Epithelial cell of proximal tubule (primary cell): ENCODE measurements around the gene FAR1. TPM values are rescaled to one million over a fixed set of nuclear protein-coding genes. Genes with fewer than 3 reads are reported as not detected.

Experiments used
- DNase-seq: peaks from one replicate; pipeline ENCODE4 v3.0.0-alpha.2; 2011; ENCODE audit warnings: low read depth
- H3K4me3 ChIP-seq: 2 replicates; pipeline ENCODE4 v1.5.1; 2011; ENCODE audit warnings: low read depth, mild to moderate bottlenecking, low read length
- total RNA-seq: library from RNA; depleted of rRNA; stranded (reverse); fragments of >200 nt; gene quantifications from 2 replicates; pipeline ENCODE4 v1.2.3, GENCODE V29; 2015
- TF ChIP-seq, protein P1 (sequence below): conservative IDR thresholded peaks from 2 replicates; pipeline ENCODE4 v1.5.1; 2012; ENCODE audit warnings: low read depth, mild to moderate bottlenecking, low read length

Gene FAR1
- total RNA-seq, 1 donor from 2014 or later = 23.2 TPM

DNA sequence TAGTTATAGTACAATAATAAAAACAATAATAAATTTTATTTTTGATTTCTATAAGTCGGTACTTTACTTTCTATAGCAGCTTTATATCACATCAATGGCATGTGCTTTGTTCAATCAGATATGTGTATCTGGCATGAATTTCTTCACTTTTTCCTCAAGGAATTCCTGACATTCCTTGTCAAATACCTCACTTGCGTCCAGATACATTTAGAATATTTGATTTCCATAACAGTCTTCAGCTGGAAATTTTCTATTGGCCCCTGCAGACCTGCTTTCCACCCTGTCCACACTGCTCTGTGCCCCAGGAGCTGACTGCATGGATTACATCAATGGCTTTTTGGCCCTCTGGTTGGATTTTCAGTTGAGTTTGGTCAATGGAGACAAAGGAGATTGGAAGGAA lies 93.2 kb downstream of the FAR1 start:
- TF ChIP-seq, protein P1, sequence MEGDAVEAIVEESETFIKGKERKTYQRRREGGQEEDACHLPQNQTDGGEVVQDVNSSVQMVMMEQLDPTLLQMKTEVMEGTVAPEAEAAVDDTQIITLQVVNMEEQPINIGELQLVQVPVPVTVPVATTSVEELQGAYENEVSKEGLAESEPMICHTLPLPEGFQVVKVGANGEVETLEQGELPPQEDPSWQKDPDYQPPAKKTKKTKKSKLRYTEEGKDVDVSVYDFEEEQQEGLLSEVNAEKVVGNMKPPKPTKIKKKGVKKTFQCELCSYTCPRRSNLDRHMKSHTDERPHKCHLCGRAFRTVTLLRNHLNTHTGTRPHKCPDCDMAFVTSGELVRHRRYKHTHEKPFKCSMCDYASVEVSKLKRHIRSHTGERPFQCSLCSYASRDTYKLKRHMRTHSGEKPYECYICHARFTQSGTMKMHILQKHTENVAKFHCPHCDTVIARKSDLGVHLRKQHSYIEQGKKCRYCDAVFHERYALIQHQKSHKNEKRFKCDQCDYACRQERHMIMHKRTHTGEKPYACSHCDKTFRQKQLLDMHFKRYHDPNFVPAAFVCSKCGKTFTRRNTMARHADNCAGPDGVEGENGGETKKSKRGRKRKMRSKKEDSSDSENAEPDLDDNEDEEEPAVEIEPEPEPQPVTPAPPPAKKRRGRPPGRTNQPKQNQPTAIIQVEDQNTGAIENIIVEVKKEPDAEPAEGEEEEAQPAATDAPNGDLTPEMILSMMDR = no peak
- no peak for DNase-seq
- no peak overlapping the region for H3K4me3 ChIP-seq

DNA sequence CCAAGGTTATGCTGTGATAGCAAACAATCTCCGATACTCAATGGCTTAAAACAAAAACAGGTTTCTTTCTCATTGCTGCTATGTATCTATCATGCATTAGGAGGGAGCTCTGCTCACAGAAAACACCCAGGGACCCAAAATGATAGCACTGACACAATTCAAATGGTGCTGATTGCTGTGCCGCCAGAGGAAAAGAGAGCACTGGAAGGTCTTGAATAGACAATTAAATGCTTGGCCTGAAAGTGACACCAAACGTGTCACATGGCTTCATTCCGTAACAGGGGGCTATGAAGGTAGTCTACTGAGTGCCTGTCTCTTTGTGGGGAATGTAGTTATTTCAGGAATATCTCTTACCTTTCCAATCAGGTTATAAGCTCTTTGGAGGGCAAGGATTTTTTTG lies 94.2 kb downstream of the FAR1 start:
- no peak overlapping the region for H3K4me3 ChIP-seq
- DNase-seq = no peak
- TF ChIP-seq, protein P1 = no peak

DNA sequence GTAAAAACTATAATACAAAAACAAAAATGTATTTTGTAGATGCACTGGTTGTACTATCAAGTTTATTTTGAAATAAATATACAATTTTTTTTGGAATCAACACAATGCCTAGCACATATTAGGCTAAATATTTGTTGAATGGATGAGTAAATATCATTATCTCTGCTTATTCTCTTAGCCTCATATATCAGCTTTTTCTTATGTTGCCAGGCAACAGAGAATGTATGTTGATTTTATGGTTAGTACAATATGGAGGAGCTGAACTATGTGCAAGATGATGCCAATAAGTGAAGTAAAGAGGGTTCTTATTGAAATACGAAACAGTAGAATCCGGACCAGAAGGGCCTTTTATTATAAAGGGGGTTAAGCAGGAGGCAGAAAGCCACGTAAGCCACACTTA lies 94.9 kb downstream of the FAR1 start:
- H3K4me3 ChIP-seq = no peak overlapping the region
- TF ChIP-seq, protein P1 = no peak
- DNase-seq = no peak

DNA sequence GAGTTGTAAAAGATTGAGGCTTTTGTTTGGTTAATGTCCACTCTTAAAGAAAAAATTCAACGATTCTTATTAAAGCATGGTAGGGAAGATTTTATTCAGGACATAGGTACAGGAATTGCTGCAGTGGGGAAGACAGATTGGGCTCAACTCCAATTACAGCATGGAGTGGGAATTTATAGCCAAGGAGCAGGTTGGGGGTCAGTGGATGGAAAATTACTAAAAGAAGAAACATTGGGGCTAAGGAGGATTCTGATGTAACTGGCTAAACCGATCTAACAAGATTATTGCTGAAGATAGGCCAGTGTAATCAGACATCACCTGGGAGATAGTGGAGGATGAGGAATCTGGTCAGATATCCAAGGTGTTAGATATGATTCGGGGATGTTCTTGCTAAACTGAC lies 97.4 kb downstream of the FAR1 start:
- H3K4me3 ChIP-seq = no peak overlapping the region
- TF ChIP-seq, protein P1 = no peak
- no peak for DNase-seq

DNA sequence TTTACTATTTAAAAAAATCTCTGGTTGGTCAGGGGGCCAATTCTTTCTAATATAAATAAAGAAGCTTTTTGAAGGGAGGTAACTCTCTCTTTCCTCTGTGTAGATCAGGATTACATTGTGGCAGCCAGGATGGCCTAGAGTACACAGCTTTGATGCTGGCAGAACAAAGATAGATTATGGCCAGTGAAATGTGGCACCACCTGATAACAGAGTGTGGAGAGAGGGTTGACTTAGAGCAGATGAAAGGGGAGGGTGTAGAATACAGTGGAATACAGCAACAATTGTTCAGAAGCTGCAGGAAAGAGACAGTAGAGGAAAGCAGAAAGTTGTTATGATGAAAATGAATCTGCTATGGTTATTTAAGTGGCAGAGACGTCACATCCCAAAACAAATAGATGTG lies 99.0 kb downstream of the FAR1 start:
- DNase-seq = no peak
- TF ChIP-seq, protein P1 = no peak
- H3K4me3 ChIP-seq = no peak overlapping the region

DNA sequence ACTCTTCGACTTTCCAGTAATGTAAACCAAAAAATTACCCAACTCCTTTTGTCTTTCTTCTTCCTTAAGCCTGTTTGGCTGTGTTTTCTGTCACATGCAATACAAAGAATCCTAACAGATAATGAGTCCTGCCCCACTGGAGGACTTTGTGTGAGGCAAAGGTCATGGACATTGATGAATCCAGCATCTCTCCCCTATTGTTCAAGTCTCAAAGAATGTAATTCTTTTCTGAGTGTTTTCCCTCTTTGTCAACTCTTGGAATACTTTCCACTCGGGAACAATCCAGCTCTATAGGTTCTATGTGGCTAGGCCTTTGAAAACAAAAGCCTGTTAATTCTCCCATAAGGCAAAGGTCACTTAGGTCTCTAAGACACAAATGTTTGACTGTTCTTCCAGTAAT lies 100.7 kb downstream of the FAR1 start:
- no peak for DNase-seq
- H3K4me3 ChIP-seq = no peak overlapping the region
- TF ChIP-seq, protein P1 = no peak

DNA sequence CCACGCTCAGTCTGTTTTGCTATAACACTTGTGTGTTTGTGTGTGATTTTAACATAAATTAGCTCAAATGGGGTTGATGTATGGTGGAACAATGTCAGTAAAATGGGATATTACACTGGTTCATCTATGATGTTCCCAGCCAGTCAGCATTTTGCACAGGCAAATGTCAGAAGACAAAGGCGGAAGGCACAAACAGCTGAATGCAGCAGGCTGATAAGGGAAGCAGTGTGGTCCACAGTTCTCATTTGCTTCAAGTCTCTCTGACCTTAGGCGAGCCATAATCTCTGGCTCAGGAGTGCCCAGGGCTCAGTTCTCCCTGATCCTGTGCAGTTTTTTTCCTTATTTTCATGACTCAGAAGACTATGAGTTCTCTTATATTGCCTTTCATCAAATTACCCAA lies 102.7 kb downstream of the FAR1 start:
- TF ChIP-seq, protein P1 = no peak
- H3K4me3 ChIP-seq = no peak overlapping the region
- no peak for DNase-seq
